ENCODE measurements around the gene PRF1. TPM values are rescaled to one million over a fixed set of nuclear protein-coding genes. Genes with fewer than 3 reads are reported as not detected.
"Not testable (repeated sequence)": the region's sequence is repeated elsewhere in the genome, so short reads cannot be mapped to it uniquely, and the experiment has no call there.

PRF1 gene
- total and polyA plus RNA-seq, 2 experiments from 2014 or later, result 0.13 TPM; not detected in 1

DNA sequence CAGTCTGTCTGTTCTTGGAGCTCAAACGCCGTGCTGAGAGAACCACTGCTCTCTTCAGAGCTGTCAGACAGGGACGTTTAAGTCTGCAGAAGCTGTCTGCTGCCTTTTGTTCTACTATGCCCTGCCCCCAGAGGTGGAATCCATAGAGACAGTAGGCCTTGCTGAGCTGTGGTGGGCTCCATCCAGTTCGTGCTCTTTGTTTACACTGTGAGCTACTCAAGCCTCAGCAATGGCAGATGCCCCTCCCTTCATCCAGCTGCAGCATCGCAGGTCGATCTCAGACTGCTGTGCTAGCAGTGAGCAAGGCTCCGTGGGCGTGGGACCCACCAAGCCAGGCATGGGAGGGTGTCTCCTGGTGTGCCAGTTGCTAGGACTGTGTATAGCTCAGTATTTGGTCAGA is 42.4 kb upstream of the PRF1 start:
- H3K27ac ChIP-seq (ENCODE audit: low read depth); H3K27me3 Mint-ChIP-seq (ENCODE audit: insufficient read depth, low read depth, poor library complexity): not testable (repeated sequence)
- H3K36me3 Mint-ChIP-seq (ENCODE audit: low read depth), result peaks cover 18% of the 10 kb centered on the region

DNA sequence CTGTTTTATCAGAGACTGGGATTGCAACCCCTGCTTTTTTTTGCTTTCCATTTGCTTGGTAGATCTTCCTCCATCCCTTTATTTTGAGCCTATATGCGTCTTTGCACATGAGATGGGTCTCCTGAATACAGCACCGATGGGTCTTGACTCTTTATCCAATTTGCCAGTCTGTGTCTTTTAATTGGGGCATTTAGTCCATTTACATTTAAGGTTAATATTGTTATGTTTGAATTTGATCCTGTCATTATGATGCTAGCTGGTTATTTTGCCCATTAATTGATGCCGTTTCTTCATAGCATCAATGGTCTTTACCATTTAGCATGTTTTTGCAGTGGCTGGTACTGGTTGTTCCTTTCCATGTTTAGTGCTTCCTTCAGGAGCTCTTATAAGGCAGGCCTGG is 40.7 kb upstream of the PRF1 start:
- not testable (repeated sequence) for H3K4me3 ChIP-seq; H3K79me2 ChIP-seq (replicated peaks; ENCODE audit: insufficient read depth); ATAC-seq; H3K27ac Mint-ChIP-seq; H3K36me3 Mint-ChIP-seq (ENCODE audit: low read depth); DNase-seq (ENCODE audit: low spot score); H3K27me3 Mint-ChIP-seq (ENCODE audit: insufficient read depth, low read depth, poor library complexity); H3K4me1 ChIP-seq (ENCODE audit: insufficient read depth); H3F3A ChIP-seq (replicated peaks; ENCODE audit: low read depth); H3K4me1 Mint-ChIP-seq; H3K4me2 ChIP-seq; H3K27ac ChIP-seq (ENCODE audit: low read depth); H4K20me1 ChIP-seq (replicated peaks; ENCODE audit: insufficient read depth); H3K4me3 Mint-ChIP-seq; H3K27me3 ChIP-seq (ENCODE audit: insufficient read depth); H3K9me2 ChIP-seq (ENCODE audit: insufficient read depth); H3K36me3 ChIP-seq (ENCODE audit: insufficient read depth); H2AFZ ChIP-seq
- H3K9me3 Mint-ChIP-seq, result peaks cover 15% of the 10 kb centered on the region

More for the DNA sequence above, 42.4 kb upstream of the PRF1 start:
- H3K79me2 ChIP-seq (replicated peaks; ENCODE audit: insufficient read depth); H3K9me2 ChIP-seq (ENCODE audit: insufficient read depth); ATAC-seq; H3K36me3 ChIP-seq (ENCODE audit: insufficient read depth); H3K4me1 Mint-ChIP-seq; H3K4me1 ChIP-seq (ENCODE audit: insufficient read depth); H4K20me1 ChIP-seq (replicated peaks; ENCODE audit: insufficient read depth); H3K4me3 Mint-ChIP-seq; H3K27me3 ChIP-seq (ENCODE audit: insufficient read depth); H3F3A ChIP-seq (replicated peaks; ENCODE audit: low read depth); H3K4me2 ChIP-seq; H3K4me3 ChIP-seq; DNase-seq (ENCODE audit: low spot score); H2AFZ ChIP-seq; H3K27ac Mint-ChIP-seq: not testable (repeated sequence)
- peaks cover 32% of the 10 kb centered on the region for H3K9me3 Mint-ChIP-seq

DNA sequence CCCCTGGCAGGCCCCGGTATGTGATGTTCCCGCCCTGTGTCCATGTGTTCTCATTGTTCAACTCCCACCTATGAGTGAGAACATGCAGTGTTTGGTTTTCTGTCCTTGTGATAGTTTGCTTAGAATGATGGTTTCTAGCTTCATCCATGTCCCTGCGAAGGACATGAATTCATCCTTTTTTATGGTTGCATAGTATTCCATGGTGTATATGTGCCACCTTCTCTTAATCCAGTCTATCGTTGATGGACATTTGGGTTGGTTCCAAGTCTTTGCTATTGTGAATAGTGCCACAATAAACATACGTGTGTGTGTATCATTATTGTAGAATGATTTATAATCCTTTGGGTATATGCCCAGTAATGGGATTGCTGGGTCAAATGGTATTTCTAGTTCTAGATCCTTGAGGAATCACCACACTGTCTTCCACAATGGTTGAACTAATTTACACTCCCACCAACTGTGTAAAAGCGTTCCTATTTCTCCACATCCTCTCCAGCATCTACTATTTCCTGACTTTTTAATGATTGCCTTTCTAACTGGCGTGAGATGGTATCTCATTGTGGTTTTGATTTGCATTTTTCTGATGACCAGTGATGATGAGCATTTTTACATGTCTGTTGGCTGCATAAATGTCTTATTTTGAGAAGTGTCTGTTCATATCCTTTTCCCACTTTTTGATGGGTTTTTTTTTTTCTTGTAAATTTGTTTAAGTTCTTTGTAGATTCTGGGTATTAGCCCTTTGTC is 37.3 kb upstream of the PRF1 start:
- not testable (repeated sequence) for H3K4me1 ChIP-seq (ENCODE audit: insufficient read depth); H3K4me2 ChIP-seq; H3K27me3 ChIP-seq (ENCODE audit: insufficient read depth); H3K36me3 Mint-ChIP-seq (ENCODE audit: low read depth); H3K27me3 Mint-ChIP-seq (ENCODE audit: insufficient read depth, low read depth, poor library complexity); DNase-seq (ENCODE audit: low spot score); H3K9me2 ChIP-seq (ENCODE audit: insufficient read depth); ATAC-seq; H3K9me3 Mint-ChIP-seq; H3F3A ChIP-seq (replicated peaks; ENCODE audit: low read depth); H3K36me3 ChIP-seq (ENCODE audit: insufficient read depth); H3K27ac Mint-ChIP-seq; H3K4me1 Mint-ChIP-seq; H3K27ac ChIP-seq (ENCODE audit: low read depth); H3K4me3 ChIP-seq; H4K20me1 ChIP-seq (replicated peaks; ENCODE audit: insufficient read depth); H3K4me3 Mint-ChIP-seq; H3K79me2 ChIP-seq (replicated peaks; ENCODE audit: insufficient read depth); H2AFZ ChIP-seq

DNA sequence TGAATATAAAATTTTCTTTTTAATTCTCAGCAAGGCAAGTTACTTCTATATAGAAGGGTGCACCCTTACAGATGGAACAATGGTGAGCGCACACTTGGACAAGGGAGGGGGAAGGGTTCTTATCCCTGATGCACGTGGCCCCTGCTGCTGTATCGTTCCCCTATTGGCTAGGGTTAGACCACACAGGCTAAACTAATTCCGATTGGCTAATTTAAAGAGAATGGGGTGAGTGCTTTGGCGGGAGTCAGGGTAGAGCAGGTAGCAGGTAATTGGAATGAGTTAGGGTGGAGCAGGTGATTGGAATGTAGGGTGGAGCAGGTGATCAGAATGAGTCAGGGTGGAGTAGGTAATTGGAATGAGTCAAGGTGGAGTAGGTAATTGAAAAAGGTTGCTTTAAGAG is 32.0 kb upstream of the PRF1 start:
- H3K4me2 ChIP-seq; H4K20me1 ChIP-seq (replicated peaks; ENCODE audit: insufficient read depth); H3F3A ChIP-seq (replicated peaks; ENCODE audit: low read depth); H3K27me3 ChIP-seq (ENCODE audit: insufficient read depth); H3K27ac Mint-ChIP-seq; H3K4me3 Mint-ChIP-seq; H3K36me3 Mint-ChIP-seq (ENCODE audit: low read depth); H3K36me3 ChIP-seq (ENCODE audit: insufficient read depth); H3K27ac ChIP-seq (ENCODE audit: low read depth); H3K79me2 ChIP-seq (replicated peaks; ENCODE audit: insufficient read depth); H3K4me1 ChIP-seq (ENCODE audit: insufficient read depth); H2AFZ ChIP-seq; H3K4me1 Mint-ChIP-seq; H3K4me3 ChIP-seq; H3K9me2 ChIP-seq (ENCODE audit: insufficient read depth): not testable (repeated sequence)
- peaks cover 13% of the 10 kb centered on the region for H3K27me3 Mint-ChIP-seq (ENCODE audit: insufficient read depth, low read depth, poor library complexity)
- peak; percentile 48 for DNase-seq (ENCODE audit: low spot score)
- peak; percentile 31 for ATAC-seq
- peaks cover 20% of the 10 kb centered on the region for H3K9me3 Mint-ChIP-seq
